ENCODE data around the gene RPL36A. TPM values are rescaled to one million over a fixed set of nuclear protein-coding genes. Genes with fewer than 3 reads are reported as not detected.

RPL36A gene
- total RNA-seq, 1 donor from 2014 or later, result 6,478 TPM

GRCh38 chrX:101407748-101408531, 17.1 kb downstream of the RPL36A start, which contains the start of the genes GLA and HNRNPH2:
GLA (minus strand) TSS chrX:101407925; CDS start chrX:101407903, 22 bp downstream.
HNRNPH2 (plus strand) TSS chrX:101408222; CDS start chrX:101411989, 3,767 bp downstream.
- peaks cover 16% of the 10 kb centered on the region for H3K4me1 Mint-ChIP-seq

GRCh38 chrX:101408532-101408841, 17.7 kb downstream of the RPL36A start:
- H3K27me3 Mint-ChIP-seq (ENCODE audit: insufficient read depth, low read depth), result peaks cover 7% of the 10 kb centered on the region
- peaks cover 16% of the 10 kb centered on the region for H3K4me1 Mint-ChIP-seq
- Histone ChIP-seq H3K27ac (peak overlapping the region; percentile 92), H3K79me2 (ENCODE audit: low read depth) (peaks cover 74% of the 10 kb centered on the region), H3K36me3 (no peaks in the 10 kb centered on the region), H3K9ac (peak overlapping the region; percentile 87), H3K4me3 (peak overlapping the region; percentile 74), H3K9me3 (ENCODE audit: low read depth) (no peaks in the 10 kb centered on the region), H3F3A (ENCODE audit: low read depth) (no peaks in the 10 kb centered on the region), H3K4me2 (peak overlapping the region; percentile 74), H3K4me1 (no peaks in the 10 kb centered on the region), H2AFZ (replicated peaks) (no peak overlapping the region), H4K20me1 (ENCODE audit: low read depth) (no peaks in the 10 kb centered on the region), H3K27me3 (no peaks in the 10 kb centered on the region)
- no peak for TF ChIP-seq EZH2 (IDR thresholded peaks at IDR 0.05)
- no peak for TF ChIP-seq CTCF (IDR thresholded peaks at IDR 0.05)
- TF ChIP-seq EZH2phosphoT487 (IDR thresholded peaks at IDR 0.05), result no peak
- peak overlapping the region; percentile 97 for H3K4me3 Mint-ChIP-seq
- H3K36me3 Mint-ChIP-seq, result peaks cover 4% of the 10 kb centered on the region
- peaks cover 5% of the 10 kb centered on the region for H3K9me3 Mint-ChIP-seq
- H3K27ac Mint-ChIP-seq, result peak overlapping the region; percentile 99
- DNase-seq (ENCODE audit: low spot score), result no peak

More at GRCh38 chrX:101407748-101408531, 17.1 kb downstream of the RPL36A start, which contains the start of the genes GLA and HNRNPH2:
- Histone ChIP-seq H3K36me3 (no peaks in the 10 kb centered on the region), H3K4me3 (peak within 1 kb of the TSS; percentile 74), H3K27me3 (no peaks in the 10 kb centered on the region), H3K4me1 (no peaks in the 10 kb centered on the region), H3K9ac (peak within 1 kb of the TSS; percentile 87), H3K4me2 (peak within 1 kb of the TSS; percentile 74), H4K20me1 (ENCODE audit: low read depth) (no peaks in the 10 kb centered on the region), H3K9me3 (ENCODE audit: low read depth) (no peaks in the 10 kb centered on the region), H3K27ac (peak within 1 kb of the TSS; percentile 92), H3K79me2 (ENCODE audit: low read depth) (peaks cover 74% of the 10 kb centered on the region), H2AFZ (replicated peaks) (peak within 1 kb of the TSS; percentile 81), H3F3A (ENCODE audit: low read depth) (no peaks in the 10 kb centered on the region)
- H3K27me3 Mint-ChIP-seq (ENCODE audit: insufficient read depth, low read depth), result peaks cover 7% of the 10 kb centered on the region
- H3K4me3 Mint-ChIP-seq, result peak within 1 kb of the TSS; percentile 97
- peaks cover 5% of the 10 kb centered on the region for H3K9me3 Mint-ChIP-seq
- H3K27ac Mint-ChIP-seq, result peak within 1 kb of the TSS; percentile 99
- H3K36me3 Mint-ChIP-seq, result peaks cover 4% of the 10 kb centered on the region
- peak; percentile 16 for TF ChIP-seq CTCF (IDR thresholded peaks at IDR 0.05)
- TF ChIP-seq EZH2phosphoT487 (IDR thresholded peaks at IDR 0.05), result no peak
- TF ChIP-seq EZH2 (IDR thresholded peaks at IDR 0.05), result no peak
- DNase-seq (ENCODE audit: low spot score), result peak; percentile 95

- peaks cover 74% of the 10 kb centered on the region for H3K79me2 ChIP-seq (ENCODE audit: low read depth)
- Mint-ChIP-seq H3K27me3 (ENCODE audit: insufficient read depth, low read depth) (peaks cover 7% of the 10 kb centered on the region), H3K4me3 (peak overlapping the region; percentile 97), H3K27ac (no peak overlapping the region), H3K4me1 (peaks cover 16% of the 10 kb centered on the region), H3K9me3 (peaks cover 4% of the 10 kb centered on the region), H3K36me3 (peaks cover 1% of the 10 kb centered on the region)
- no peak overlapping the region for H2AFZ ChIP-seq (replicated peaks)
- peaks cover under 1% of the 10 kb centered on the region for H3F3A ChIP-seq (ENCODE audit: low read depth)
- no peaks in the 10 kb centered on the region for H3K9me3 ChIP-seq (ENCODE audit: low read depth)
- no peak for TF ChIP-seq EZH2phosphoT487 (IDR thresholded peaks at IDR 0.05)
- TF ChIP-seq EZH2 (IDR thresholded peaks at IDR 0.05), result no peak
- no peak for TF ChIP-seq CTCF (IDR thresholded peaks at IDR 0.05)
- no peaks in the 10 kb centered on the region for H3K27me3 ChIP-seq
- DNase-seq (ENCODE audit: low spot score), result no peak
- peak overlapping the region; percentile 74 for H3K4me3 ChIP-seq
- no peaks in the 10 kb centered on the region for H4K20me1 ChIP-seq (ENCODE audit: low read depth)
- no peaks in the 10 kb centered on the region for H3K4me1 ChIP-seq
- H3K36me3 ChIP-seq, result no peaks in the 10 kb centered on the region
- H3K27ac ChIP-seq, result no peak overlapping the region
- peak overlapping the region; percentile 87 for H3K9ac ChIP-seq
- H3K4me2 ChIP-seq, result peak overlapping the region; percentile 74
Observed at GRCh38 chrX:101409043-101409442, 18.2 kb downstream of the RPL36A start.
